Skin epidermis (tissue), 12 donors: ENCODE data around the gene NIPAL4.

Experiments
- H3K27ac ChIP-seq, 21 experiments: fragments of 200-600 bp; sonication (generic) in 11 of 21; one replicate each; pipeline ENCODE4 v1.5.0; 2020; ENCODE audit warnings: mild to moderate bottlenecking in 3 of 21, inconsistent platforms in 2 of 21, moderate library complexity in 2 of 21
- H3K4me3 ChIP-seq, 7 experiments: fragments of 200-600 bp; sonication (generic) in 2 of 7; one replicate each; pipeline ENCODE4 v1.5.0; 2020; ENCODE audit warnings: inconsistent platforms in 2 of 7, mild to moderate bottlenecking in 2 of 7, moderate library complexity in 1 of 7

NIPAL4 gene

GRCh38 chr5:157509587-157509986 lies 49.6 kb downstream of the NIPAL4 start:
- no peak overlapping the region for H3K27ac ChIP-seq

GRCh38 chr5:157510682-157511081 lies 50.7 kb downstream of the NIPAL4 start:
- H3K27ac ChIP-seq = peak overlapping the region in 6 of 21 experiments; percentile 25 to 79 (median 50)

More at GRCh38 chr5:157509587-157509986, 49.6 kb downstream of the NIPAL4 start:
- no peak overlapping the region for H3K4me3 ChIP-seq

GRCh38 chr5:157511651-157512644 lies 51.9 kb downstream of the NIPAL4 start:
- Histone ChIP-seq H3K4me3 (no peak overlapping the region), H3K27ac (peak overlapping the region in 16 of 21 experiments; percentile 12 to 71 (median 42))

More at GRCh38 chr5:157510682-157511081, 50.7 kb downstream of the NIPAL4 start:
- no peak overlapping the region for H3K4me3 ChIP-seq

GRCh38 chr5:157513182-157513581 lies 53.2 kb downstream of the NIPAL4 start:
- peak overlapping the region in 1 of 21 experiments; percentile 69 for H3K27ac ChIP-seq

GRCh38 chr5:157514974-157515373 lies 55.0 kb downstream of the NIPAL4 start:
- Histone ChIP-seq H3K4me3 (no peak overlapping the region), H3K27ac (no peak overlapping the region)

More at GRCh38 chr5:157513182-157513581, 53.2 kb downstream of the NIPAL4 start:
- H3K4me3 ChIP-seq = no peak overlapping the region

GRCh38 chr5:157516006-157516405 lies 56.0 kb downstream of the NIPAL4 start:
- peak overlapping the region in 7 of 21 experiments; percentile 16 to 72 (median 45) for H3K27ac ChIP-seq

GRCh38 chr5:157516626-157517325 lies 56.8 kb downstream of the NIPAL4 start:
- H3K27ac ChIP-seq = peak overlapping the region in 7 of 21 experiments; percentile 16 to 72 (median 45)
- no peak overlapping the region for H3K4me3 ChIP-seq

More at GRCh38 chr5:157516006-157516405, 56.0 kb downstream of the NIPAL4 start:
- H3K4me3 ChIP-seq = no peak overlapping the region

GRCh38 chr5:157518963-157519362 lies 59.0 kb downstream of the NIPAL4 start:
- Histone ChIP-seq H3K4me3 (no peak overlapping the region), H3K27ac (no peak overlapping the region)

- Histone ChIP-seq H3K4me3 (no peak overlapping the region), H3K27ac (no peak overlapping the region)
These were observed 59.7 kb downstream of the NIPAL4 start for GRCh38 chr5:157519579-157520253.

- peak overlapping the region in 3 of 21 experiments; percentile 15 to 29 (median 28) for H3K27ac ChIP-seq
- H3K4me3 ChIP-seq = no peak overlapping the region
These were observed 61.1 kb downstream of the NIPAL4 start for GRCh38 chr5:157520911-157521703.

GRCh38 chr5:157521704-157522029 lies 61.7 kb downstream of the NIPAL4 start:
- Histone ChIP-seq H3K27ac (peak overlapping the region in 1 of 21 experiments; percentile 29), H3K4me3 (no peak overlapping the region)

GRCh38 chr5:157523976-157524375 lies 64.0 kb downstream of the NIPAL4 start:
- peak overlapping the region in 1 of 21 experiments; percentile 21 for H3K27ac ChIP-seq
- no peak overlapping the region for H3K4me3 ChIP-seq
